Measurements from ENCODE around the gene GSS.

DNA sequence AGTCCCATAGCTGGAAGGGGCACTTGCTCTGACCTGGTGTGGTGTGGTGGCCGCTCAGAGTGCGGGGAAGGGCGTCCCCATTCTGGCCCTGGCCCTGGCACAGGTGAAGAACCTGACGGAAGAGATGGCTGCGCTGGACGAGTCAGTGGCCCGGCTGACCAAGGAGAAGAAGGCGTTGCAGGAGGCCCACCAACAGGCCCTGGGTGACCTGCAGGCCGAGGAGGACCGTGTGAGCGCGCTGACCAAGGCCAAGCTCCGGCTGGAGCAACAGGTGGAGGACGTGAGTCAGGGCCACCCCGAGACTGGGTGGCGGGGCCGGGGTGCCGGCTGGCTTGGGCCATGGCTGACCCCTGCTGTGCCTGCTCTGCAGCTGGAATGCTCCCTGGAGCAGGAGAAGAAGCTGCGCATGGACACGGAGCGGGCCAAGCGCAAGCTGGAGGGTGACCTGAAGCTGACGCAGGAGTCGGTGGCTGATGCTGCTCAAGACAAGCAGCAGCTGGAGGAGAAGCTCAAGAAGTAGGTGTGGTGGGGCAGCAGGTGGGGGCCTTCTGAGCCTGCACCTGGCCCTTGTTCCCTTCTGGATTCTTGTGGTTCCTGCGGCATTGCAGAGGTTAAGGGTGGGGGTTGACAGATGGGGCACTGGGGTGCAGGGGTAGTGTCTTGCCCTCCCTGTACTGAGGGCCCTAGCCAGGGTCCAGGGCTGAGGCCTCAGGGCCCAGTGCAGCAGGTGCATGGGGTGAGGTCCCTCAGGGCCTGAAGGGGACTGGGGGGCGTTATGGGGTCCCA, 40.8 kb upstream of the GSS start:
- TF ChIP-seq, protein P1, sequence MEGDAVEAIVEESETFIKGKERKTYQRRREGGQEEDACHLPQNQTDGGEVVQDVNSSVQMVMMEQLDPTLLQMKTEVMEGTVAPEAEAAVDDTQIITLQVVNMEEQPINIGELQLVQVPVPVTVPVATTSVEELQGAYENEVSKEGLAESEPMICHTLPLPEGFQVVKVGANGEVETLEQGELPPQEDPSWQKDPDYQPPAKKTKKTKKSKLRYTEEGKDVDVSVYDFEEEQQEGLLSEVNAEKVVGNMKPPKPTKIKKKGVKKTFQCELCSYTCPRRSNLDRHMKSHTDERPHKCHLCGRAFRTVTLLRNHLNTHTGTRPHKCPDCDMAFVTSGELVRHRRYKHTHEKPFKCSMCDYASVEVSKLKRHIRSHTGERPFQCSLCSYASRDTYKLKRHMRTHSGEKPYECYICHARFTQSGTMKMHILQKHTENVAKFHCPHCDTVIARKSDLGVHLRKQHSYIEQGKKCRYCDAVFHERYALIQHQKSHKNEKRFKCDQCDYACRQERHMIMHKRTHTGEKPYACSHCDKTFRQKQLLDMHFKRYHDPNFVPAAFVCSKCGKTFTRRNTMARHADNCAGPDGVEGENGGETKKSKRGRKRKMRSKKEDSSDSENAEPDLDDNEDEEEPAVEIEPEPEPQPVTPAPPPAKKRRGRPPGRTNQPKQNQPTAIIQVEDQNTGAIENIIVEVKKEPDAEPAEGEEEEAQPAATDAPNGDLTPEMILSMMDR (IDR thresholded peaks at IDR 0.05): no peak
- no peak for TF ChIP-seq POLR2A (IDR thresholded peaks at IDR 0.05)
